Fibroblast of the aortic adventitia (primary cell): ENCODE data around the gene MRPL53. TPM values are rescaled to one million over a fixed set of nuclear protein-coding genes. Genes with fewer than 3 reads are reported as not detected.

Experiments used
- DNase-seq: peaks from one replicate; pipeline ENCODE4 v3.0.0-alpha.2; 2010; ENCODE audit warnings: low read depth
- H3K4me3 ChIP-seq: 2 replicates; pipeline ENCODE4 v1.5.1; 2011; ENCODE audit warnings: low read depth, mild to moderate bottlenecking, control low read depth, low read length, moderate library complexity
- CTCF ChIP-seq: IDR thresholded peaks from 2 replicates; pipeline ENCODE4 v1.5.1; 2011; ENCODE audit warnings: mild to moderate bottlenecking, low read length, control low read depth, inconsistent platforms; ENCODE audit not compliant: insufficient read depth
- total RNA-seq: library from RNA; depleted of rRNA; stranded (reverse); fragments of >200 nt; gene quantifications from 2 replicates; pipeline ENCODE4 v1.2.3, GENCODE V29; 2012; ENCODE audit warnings: low replicate concordance

The MRPL53 gene
- total RNA-seq, 1 donor = 19.3 TPM

GRCh38 chr2:74507145-74507925 is 34.9 kb upstream of the MRPL53 start, which contains the start of gene PCGF1:
Gene PCGF1 (minus strand): TSS chr2:74507695. CDS start chr2:74507668, 27 bp downstream.
- DNase-seq = peak; percentile 98
- TF ChIP-seq CTCF = peak; percentile 51
- H3K4me3 ChIP-seq = peak within 1 kb of the TSS; percentile 100

GRCh38 chr2:74505448-74506246 is 33.2 kb upstream of the MRPL53 start:
- no peak for DNase-seq
- TF ChIP-seq CTCF = no peak
- peak overlapping the region; percentile 52 for H3K4me3 ChIP-seq

GRCh38 chr2:74504591-74504990 is 32.1 kb upstream of the MRPL53 start:
- DNase-seq = no peak
- peak overlapping the region; percentile 69 for H3K4me3 ChIP-seq
- no peak for TF ChIP-seq CTCF

GRCh38 chr2:74503506-74504475 is 31.3 kb upstream of the MRPL53 start:
- TF ChIP-seq CTCF = no peak
- peak overlapping the region; percentile 69 for H3K4me3 ChIP-seq
- no peak for DNase-seq

- peak; percentile 29 for TF ChIP-seq CTCF
- H3K4me3 ChIP-seq = peak overlapping the region; percentile 69
- DNase-seq = peak; percentile 86
Observed at GRCh38 chr2:74502720-74503505, 30.4 kb upstream of the MRPL53 start.
